Hematopoietic multipotent progenitor cell treated with erythropoietin and hydrocortisone succinate and interleukin-3 and kit ligand, for 17 days (in vitro differentiated cells): ENCODE measurements around the gene CNNM3.
"Not testable (repeated sequence)": the region's sequence is repeated elsewhere in the genome, so short reads cannot be mapped to it uniquely, and the experiment has no call there.

ENCODE experiments used
- DNase-seq: peaks from one replicate; pipeline ENCODE4 v3.0.0-alpha.2; 2015; ENCODE audit warnings: low spot score

The CNNM3 gene

DNA sequence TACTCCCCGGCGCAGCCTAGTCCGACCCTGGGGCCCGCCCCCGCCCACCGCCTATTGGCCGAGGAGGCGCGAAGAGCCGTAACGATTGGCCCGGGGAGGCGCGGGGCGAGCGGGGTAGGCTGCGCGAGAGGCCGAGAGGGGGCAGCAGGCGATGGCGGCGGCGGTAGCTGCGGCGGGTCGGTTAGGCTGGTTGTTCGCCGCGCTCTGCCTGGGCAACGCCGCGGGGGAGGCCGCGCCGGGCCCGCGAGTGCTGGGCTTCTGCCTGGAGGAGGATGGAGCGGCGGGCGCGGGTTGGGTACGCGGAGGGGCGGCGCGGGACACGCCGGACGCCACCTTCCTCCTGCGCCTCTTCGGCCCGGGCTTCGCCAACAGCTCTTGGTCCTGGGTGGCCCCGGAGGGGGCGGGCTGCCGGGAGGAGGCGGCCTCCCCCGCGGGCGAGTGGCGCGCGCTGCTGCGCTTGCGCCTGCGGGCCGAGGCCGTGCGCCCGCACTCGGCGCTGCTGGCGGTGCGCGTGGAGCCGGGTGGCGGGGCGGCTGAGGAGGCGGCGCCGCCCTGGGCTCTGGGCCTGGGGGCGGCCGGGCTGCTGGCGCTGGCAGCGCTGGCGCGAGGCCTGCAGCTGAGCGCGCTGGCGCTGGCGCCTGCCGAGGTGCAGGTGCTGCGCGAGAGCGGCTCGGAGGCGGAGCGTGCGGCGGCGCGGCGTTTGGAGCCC lies at the start of gene CNNM3:
TSS of gene CNNM3 (plus strand) at position 142 of the 709 bp plus-strand sequence. CDS start at position 152, 10 bp downstream.
- DNase-seq = peak; percentile 95

DNA sequence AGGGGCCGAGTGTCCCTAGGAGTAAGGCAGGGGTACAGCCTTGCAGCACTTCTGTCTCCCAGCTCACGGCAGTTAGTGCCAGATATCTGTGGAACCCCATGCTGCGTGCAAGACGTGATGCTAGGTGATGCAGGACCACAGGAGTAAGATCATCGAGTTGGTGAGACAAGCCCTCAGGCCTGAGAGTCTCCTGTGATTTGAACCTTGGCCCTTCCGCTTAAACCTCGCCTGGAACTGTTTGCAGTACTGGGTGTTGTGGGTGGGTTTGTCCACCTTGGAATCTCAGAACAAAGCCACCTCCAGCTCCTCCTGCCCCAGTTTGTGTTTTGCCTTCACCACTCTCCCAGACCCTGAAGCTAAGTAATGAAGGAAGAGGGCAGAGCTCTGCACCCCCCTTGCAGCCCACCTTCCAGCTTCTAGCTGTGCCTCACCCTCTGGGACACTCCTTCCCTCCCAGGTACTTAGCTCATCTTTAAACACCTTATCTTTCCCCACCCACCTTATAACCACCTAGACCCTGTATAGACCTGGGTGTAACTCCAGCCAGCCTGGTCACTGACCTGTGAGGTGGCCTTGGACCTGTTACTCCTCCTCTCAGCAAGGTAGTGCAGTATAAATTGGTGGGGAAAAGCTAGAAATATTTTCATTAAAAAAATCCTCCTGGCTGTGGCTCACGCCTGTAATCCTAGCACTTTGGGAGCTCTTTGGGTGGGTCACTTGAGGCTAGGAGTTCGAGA lies 48.8 kb upstream of the CNNM3 start:
- DNase-seq = no peak

GRCh38 chr2:96768083-96768561 lies 47.9 kb upstream of the CNNM3 start:
- no peak for DNase-seq

GRCh38 chr2:96769814-96770213 lies 46.3 kb upstream of the CNNM3 start:
- no peak for DNase-seq

DNA sequence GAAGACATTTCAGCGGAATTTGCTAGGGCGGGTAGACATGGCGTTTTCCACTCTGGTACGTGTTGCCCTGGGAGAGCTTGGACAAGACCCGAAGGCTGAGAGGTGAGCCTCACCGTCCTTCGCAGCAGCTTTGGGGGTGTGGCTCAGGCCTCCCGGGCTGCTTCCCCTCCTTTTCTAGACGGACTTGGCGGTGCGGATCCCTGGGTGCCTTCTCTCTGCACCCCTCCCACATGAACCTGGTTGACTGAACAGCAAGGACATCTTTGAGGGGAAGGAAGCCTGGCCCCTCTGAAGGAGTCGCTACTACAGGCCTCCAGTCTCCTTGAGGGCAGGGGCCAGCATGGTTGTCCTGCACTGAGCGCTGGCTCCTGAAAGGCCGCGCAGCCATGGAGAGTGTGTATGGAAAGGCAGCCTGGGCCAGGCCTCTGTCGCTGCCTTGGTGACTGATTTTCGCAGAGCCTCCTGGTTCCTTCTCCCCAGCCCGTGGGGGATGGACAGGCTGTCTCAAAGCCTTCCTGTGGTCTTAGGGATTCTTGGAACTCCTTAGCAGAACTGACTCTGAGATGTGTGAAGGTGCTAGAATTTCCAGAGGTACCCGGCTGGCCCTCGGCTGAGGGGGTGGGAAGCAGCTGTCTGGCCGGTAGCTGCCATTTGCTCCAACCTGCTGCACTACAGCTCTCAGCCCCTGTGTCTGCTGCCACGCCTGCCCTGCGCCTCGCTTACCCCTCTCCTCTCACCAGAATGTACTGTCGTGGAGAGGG lies 45.4 kb upstream of the CNNM3 start:
- no peak for DNase-seq

GRCh38 chr2:96771796-96772618 lies 44.1 kb upstream of the CNNM3 start:
- no peak for DNase-seq

DNA sequence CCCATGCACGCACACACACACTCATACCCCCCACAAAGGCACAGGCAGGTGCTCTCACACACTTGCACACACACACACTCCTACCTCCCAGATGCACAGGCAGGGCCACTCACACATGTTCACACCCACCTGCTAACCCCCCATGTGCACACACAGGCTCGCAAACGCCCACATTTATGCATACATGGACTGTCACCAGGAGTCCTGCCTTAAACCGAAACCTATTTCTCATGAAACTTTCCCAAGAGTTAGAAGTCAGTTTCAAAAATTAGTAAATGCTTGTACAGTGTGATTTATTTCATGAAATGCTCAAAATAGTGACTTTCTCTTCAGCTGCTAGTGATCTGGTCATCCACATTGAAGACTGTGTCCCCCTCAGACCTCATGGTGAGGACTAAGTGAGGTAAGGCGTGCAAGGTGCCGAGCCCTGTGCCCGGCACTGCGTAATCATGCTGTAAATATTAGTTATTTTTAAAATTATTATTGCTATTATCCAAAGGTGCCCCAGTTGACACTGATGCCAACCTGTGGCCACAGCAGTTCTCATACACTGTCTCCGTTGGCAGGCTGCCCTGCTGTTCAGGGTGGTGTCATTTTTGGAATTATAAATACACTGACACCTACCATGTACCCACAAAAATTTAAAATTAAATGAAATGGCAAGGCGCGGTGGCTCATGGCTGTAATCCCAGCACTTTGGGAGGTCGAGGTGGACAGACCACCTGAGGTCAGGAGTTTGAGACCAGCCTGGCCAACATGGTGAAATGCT lies 43.0 kb upstream of the CNNM3 start:
- no peak for DNase-seq

DNA sequence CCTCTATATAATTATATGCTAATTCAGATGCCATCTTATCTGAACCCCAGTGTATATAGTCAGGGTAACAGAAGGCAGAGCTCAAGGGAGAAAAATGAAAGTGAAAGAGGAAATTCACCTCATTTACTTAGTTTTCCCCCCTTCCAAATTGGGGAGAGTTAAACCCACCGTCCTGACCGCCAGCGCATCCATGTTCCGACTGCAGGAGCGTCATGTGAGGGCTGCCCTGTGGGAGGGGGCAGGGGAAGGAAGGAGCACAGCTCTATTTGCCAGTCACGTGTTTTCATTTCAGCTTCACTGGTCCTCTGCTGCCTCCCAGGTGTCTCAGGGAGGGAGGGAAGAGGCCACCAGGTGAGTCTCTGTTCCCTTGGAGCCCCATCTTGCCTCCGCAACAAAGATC lies 42.1 kb upstream of the CNNM3 start:
- no peak for DNase-seq

GRCh38 chr2:96775160-96775559 lies 40.9 kb upstream of the CNNM3 start:
- DNase-seq = no peak

DNA sequence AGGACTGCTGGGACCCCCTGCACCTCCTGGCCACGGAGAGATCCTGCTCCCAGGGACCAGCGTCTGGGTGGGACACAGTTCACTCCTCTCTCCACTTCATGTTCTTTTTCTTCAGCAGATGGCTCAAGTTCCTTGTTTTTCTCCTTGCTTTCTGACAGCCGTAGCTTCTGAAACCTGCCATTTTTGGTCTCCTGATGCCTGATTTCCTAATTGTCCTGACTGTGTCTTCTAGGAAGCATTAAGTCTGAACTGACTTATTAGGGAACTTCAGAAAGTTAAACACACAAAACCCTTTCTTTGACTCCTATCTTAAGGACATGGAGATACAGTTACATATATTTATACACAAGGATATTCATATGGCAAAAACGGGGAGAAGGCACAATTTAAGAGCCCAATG lies 32.7 kb upstream of the CNNM3 start:
- DNase-seq = no peak

DNA sequence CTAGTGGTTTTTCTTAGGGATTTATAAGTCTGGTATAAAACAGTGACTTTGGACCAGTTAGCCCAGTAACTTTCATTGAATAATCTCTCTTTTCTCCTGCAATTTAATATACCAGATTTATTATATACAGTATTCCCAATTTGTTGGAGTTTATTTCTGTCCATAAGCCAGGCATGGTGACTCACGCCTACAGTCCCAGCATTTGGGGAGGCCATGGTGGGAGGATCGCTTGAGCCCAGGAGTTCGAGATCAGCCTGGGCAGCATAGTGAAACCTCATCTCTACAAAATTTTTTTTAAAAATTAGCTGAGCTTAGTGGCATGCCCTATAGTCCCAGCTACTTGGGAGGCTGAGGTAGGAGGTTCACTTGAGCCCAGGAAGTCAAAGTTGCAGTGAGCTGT lies 28.7 kb upstream of the CNNM3 start:
- no peak for DNase-seq

DNA sequence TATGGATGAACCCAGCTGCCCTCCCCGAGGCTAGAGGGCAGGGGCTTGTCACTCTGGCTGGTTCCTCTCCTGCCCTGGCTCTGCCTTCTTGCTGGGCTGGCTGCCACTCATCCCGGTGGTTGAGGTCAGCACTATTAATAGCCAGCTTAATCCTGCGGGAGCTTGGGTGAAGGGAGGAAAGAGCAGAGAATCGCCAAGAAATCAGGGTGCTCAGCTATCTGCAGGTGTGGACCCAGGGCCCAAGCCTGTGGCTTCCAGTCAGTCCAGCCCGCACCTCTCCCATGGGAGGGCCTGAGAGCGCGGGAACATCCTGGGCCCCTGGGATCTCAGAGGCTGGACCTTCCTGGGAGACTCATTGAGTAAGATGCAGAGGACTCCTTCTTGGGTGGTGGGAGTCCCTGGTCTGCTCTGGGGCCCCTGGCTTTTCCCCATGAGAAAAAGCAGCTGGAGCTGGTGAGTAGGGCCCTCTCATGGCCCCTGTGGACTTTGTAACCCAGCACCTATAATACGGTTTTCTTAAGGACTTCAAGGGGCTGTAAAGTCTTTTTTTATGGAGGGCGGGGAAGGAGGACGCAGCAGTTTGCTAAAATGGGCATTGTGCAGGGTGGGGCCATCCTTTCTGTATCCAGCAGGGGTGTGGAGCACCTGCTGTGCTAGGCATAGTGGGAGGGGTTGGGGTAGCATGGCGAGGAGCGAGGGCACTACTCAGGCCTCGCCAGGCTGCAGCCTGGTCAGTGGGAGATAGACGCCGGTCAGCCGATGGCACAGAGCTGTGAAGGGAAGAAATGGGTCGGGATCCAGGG lies 27.4 kb upstream of the CNNM3 start:
- no peak for DNase-seq

- no peak for DNase-seq
Observed at GRCh38 chr2:96789245-96789617, 26.8 kb upstream of the CNNM3 start.

GRCh38 chr2:96792772-96793749 lies 23.0 kb upstream of the CNNM3 start:
- no peak for DNase-seq

- DNase-seq = no peak
Observed at GRCh38 chr2:96795076-96795475, 21.0 kb upstream of the CNNM3 start.

- DNase-seq = not testable (repeated sequence)
Observed at GRCh38 chr2:96796497-96796896, 19.6 kb upstream of the CNNM3 start.

DNA sequence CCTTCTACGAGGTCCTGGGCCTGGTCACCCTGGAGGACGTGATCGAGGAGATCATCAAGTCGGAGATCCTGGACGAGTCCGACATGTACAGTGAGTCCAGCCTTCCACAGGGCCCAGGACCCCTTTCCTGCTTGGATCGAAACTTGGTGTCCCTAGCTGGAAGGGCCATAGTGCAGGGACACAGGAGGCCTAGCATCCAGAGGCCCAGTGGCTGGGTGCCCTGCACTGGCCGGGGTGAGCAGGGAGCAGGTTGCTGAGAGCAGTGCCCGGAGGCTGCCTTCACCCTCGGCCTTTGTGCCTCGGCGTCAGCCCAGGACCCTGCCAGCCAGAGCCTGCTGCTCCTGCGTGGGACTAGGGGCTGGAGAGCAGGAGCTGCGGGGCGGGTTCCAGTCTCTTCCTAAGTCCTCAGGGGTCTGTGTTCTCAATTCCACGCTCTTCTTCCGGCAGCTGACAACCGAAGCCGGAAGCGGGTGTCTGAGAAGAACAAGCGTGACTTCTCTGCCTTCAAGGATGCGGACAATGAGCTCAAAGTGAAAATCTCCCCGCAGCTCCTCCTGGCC lies 18.9 kb upstream of the CNNM3 start:
- DNase-seq = no peak

GRCh38 chr2:96798733-96799622 lies 17.1 kb upstream of the CNNM3 start:
- no peak for DNase-seq
